GM18498 (cell line): Measurements from ENCODE around the gene STS.

Experiments used
- ATAC-seq: cut with Tn5 transposase; IDR thresholded peaks from one replicate; pipeline ENCODE4 v1.9.1; 2021; ENCODE audit warnings: mild to moderate bottlenecking, moderate library complexity; ENCODE audit not compliant: unreplicated experiment

Gene STS

GRCh38 chrX:7147413-7147977 lies at the start of gene STS:
TSS of gene STS (plus strand) at chrX:7147712. CDS start at chrX:7253200, 105,488 bp downstream.
- peak; percentile 53 for ATAC-seq

GRCh38 chrX:7100022-7100421 lies 47.5 kb upstream of the STS start:
- ATAC-seq, result no peak

- no peak for ATAC-seq
Measured at GRCh38 chrX:7102119-7102518, 45.4 kb upstream of the STS start.

- no peak for ATAC-seq
Measured at GRCh38 chrX:7106649-7107048, 40.9 kb upstream of the STS start.

- ATAC-seq, result no peak
Measured at GRCh38 chrX:7108030-7108429, 39.5 kb upstream of the STS start.

- ATAC-seq, result no peak
Measured at GRCh38 chrX:7109049-7109531, 38.4 kb upstream of the STS start.

GRCh38 chrX:7109838-7110793 lies 37.4 kb upstream of the STS start:
- peak; percentile 76 for ATAC-seq

GRCh38 chrX:7110821-7111276 lies 36.7 kb upstream of the STS start:
- ATAC-seq, result peak; percentile 47

- ATAC-seq, result no peak
Measured at GRCh38 chrX:7111518-7111917, 36.0 kb upstream of the STS start.

GRCh38 chrX:7112071-7112470 lies 35.4 kb upstream of the STS start:
- no peak for ATAC-seq

GRCh38 chrX:7115557-7115956 lies 32.0 kb upstream of the STS start:
- ATAC-seq, result peak; percentile 82

- no peak for ATAC-seq
Measured at GRCh38 chrX:7116081-7116480, 31.4 kb upstream of the STS start.

GRCh38 chrX:7117587-7117986 lies 29.9 kb upstream of the STS start:
- ATAC-seq, result no peak

GRCh38 chrX:7119950-7120877 lies 27.3 kb upstream of the STS start:
- ATAC-seq, result no peak

GRCh38 chrX:7120878-7121219 lies 26.7 kb upstream of the STS start:
- no peak for ATAC-seq

- no peak for ATAC-seq
Measured at GRCh38 chrX:7127056-7127455, 20.5 kb upstream of the STS start.

GRCh38 chrX:7131621-7132020 lies 15.9 kb upstream of the STS start:
- ATAC-seq, result no peak

- peak; percentile 70 for ATAC-seq
Measured at GRCh38 chrX:7132335-7133049, 15.0 kb upstream of the STS start.

- peak; percentile 12 for ATAC-seq
Measured at GRCh38 chrX:7133050-7133440, 14.5 kb upstream of the STS start.

GRCh38 chrX:7134981-7135380 lies 12.5 kb upstream of the STS start:
- no peak for ATAC-seq
